GM19193 (cell line): Measurements from ENCODE around the gene TLN1.
A peak's percentile ranks its signal among the peaks of the same experiment; 100 is the strongest.

Experiments
- POLR2A ChIP-seq: IDR thresholded peaks from 4 replicates; pipeline ENCODE4 v1.6.1; 2011; ENCODE audit not compliant: insufficient read depth, insufficient read length; ENCODE audit errors: extremely low read depth

The TLN1 gene

DNA sequence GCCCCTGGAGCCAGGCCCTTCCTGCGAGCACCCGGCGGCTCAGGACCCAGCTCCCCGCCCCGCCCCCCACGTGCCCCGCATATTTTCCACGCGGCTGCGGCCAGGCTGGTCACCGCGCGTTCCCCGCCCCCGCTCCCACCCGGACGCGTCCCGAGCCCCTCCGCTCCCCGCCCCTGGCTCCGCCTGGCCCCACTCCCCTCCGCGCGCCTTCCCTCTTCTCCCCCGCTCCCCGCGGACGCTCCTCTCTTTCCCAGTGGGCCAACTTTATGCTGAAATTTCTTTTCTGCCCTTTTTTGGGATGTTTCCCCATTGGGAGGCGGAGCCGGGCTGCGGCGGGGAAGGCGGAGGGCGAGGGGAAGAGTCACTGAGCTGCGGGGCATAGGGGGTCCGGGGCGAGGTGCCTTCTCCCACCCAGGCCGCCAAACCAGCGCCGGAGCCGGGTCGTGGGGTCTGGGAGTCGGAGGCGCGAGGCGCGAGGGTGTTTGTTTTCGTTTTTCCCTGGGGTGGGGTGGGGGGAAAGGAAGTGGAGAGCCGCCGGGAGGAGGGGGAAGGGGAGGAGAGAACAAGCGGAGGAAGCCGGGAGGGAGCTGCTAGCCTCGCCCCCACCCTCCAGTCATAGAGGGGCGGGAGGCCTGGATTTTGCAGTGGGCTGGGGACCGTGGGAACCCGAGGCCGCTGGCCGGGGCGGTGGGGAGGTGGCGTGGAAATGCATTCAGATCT is 41.2 kb downstream of the TLN1 start:
- no peak for TF ChIP-seq POLR2A

DNA sequence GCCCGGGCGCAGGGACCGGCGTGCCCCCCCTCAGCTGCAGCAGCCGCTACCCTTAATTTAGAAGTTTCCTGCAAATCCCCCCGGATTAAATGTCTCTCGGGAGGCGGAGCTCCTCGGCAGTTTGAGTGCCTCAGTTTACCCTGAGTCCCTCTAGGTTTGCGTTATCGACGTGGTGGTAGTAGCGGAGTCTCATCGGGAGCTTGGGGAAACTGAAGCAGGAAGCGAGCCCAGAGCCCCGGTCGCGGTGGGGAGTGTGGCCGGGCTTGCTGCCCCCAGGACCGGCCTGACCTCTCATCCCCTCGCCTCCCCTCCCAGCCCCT is 41.7 kb downstream of the TLN1 start:
- TF ChIP-seq POLR2A, result no peak

DNA sequence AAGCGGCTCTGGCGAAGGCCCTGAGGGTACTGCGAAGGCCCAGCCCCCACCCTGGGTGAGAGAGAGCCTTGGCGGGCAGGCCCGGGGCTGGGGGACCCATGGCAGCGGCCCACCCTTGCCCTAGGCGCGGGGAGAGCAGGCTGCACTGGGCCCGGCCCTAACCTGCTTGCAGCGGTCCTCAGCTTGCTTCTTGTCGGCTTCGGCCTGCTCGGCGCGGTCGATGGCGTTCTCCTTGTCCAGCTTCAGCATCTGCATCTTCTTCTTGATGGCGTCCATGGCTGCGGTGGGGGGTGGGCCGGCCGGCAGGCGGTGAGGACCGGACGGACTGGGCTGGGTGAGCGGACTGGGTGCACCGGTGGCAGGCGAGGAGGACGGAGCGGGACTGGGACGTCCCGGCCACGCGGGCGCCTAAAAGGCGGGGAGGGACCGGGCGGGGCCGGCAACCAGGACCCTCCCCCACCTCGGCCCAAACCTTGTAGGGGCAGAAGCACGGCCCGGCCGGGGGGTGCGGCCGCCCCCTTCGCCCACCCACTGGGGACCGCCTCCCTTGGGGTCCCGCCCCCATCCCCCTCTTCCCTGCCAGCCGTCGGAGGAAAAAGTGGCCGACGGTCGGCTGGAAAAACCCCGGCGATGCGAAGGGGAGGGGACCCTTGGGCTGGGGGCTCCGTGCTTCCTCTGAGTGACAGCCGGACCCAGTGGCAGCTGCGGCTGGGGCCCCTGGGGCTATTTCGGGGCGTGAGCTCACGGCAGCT is 42.3 kb downstream of the TLN1 start, which contains the start of gene TPM2:
TSS of gene TPM2 (minus strand) at position 384 of the 752 bp plus-strand sequence. CDS start at position 276, 108 bp downstream.
- peak; percentile 59 for TF ChIP-seq POLR2A

DNA sequence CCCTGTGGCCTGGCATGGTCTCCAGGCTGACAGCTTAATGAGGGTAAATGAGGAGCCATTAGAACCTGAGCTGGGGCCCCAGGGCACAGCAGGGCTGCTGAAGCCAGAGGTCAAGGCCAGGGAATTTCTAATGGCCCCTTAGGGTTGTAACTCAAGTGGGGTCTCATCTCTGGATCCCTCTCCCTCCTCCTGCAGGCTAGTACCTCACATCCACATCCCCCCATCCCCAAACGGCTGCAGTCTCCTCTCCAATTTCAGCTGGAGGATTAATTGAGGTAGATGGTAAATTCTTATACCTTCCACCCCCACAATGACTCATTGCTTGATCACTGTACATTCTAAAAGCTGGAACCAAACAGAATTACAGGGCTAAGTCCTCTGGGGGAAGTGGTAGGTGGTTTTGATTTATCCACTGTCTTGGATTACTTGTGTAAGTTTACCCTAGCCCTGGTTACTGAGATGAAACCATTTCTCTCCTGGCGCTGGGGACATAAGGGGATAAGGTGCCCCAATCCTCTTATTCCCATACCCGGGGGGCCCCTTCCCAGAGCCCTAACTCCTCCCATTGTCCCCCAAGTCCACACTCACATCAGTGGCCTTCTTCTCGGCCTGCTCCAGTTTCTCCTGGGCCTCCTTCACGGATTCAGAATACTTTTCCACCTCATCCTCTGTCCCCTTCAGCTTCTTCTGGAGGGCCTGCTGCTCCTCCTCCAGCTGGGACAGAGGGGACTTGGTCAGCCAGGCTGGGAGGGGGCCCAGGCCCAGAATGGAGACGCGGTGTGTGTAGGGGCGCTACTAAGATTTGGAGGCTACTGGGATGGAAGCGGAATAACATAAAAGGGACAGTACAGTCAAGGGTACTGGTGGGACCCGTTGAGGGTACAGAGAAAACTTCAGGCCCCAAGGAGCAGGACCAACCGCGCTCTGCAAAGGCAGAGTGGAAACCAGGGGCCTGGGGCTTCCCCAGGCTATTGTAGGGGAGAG is 43.1 kb downstream of the TLN1 start:
- no peak for TF ChIP-seq POLR2A

DNA sequence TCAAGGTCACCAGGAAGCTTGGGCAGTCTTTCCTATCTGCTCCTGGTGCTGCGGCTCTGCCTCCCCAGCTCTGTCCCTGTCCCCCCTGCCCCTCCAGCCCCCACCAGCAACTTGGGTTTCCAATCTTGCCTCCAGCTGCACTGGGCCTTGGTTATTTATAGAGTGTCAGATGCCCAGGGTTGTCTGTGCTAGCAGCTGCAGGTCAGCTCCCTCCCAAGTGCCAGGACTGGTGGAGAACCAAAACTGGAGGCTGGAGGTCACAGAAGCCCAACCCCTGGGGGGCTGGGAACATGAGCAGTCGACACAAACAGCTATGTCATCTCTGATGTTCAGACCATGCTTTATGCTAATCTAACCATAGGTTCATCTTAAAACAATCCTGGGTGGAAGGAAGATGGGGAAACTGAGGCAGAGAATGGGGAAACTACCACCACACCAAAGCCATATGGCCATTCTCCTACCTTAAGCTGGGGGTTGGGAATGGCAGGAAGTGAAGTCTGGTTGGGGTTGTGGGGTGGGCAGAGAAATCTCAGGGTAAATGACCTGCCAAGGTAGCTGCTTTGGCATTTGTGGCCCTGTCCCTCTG is 43.9 kb downstream of the TLN1 start:
- TF ChIP-seq POLR2A, result no peak

DNA sequence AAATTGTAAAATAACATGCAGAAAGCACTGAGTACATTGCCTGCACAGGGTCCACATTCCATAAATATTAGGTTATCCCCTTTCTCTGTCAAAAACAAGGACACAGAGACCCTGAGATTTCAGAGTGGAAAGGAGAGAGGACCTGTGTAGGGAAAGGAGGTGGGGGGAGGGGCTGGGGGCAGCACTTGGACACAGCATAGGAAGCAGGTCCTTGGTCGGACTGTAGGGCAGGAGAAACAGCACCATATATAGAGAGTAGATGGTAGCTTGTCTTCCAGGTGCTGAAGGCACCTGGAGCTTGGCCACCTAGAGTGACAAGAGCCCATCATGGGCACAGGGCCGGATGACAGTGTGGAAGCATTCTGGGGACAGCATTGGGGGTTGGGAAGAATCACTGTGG is 44.7 kb downstream of the TLN1 start:
- TF ChIP-seq POLR2A, result no peak

DNA sequence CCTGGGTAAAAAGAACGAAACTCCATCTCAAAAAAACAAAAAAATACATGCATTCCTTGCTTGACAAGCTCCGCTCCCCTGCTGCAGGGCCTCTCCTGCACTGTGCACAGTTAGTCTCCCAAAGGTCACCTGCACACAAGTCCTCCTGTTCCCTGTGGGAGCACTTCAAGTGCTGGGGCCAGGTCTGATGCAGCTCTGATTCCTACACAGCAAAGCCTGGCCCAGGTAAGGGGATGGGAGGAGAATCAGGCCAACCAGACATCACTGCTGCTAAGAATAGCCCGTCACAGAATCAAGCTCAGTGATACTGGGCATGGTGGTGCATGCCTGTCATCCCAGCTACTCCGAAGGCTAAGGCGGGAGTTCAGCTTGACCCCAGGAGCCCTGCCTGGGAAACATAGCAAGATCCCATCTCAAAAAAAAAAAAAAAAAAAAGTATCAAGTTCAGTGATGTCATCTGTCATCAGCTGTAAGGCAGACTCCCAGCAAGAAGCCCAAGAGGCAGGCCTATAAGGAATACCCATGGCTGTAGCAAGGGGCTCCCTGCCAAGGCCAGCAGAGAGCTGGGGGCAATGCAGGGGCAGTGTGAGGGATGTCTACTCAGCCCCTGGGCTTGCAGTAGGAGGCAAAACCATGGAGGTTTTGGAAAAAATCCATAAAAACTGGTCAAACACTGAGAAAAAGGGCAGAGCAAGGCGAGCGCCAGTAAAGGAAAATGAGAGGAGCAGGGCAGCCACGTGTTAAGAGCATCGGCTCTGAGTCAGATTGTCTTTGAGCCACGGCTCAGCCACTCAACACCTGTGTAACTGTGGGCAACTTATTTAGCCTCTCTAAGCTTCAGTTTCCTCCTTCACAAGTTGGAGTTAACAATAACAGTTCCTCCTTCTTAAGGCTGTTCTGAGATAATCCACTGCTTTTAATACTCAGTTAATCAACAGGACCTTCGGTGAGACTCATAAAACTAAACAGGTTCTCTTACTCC is 45.5 kb downstream of the TLN1 start:
- TF ChIP-seq POLR2A, result no peak

DNA sequence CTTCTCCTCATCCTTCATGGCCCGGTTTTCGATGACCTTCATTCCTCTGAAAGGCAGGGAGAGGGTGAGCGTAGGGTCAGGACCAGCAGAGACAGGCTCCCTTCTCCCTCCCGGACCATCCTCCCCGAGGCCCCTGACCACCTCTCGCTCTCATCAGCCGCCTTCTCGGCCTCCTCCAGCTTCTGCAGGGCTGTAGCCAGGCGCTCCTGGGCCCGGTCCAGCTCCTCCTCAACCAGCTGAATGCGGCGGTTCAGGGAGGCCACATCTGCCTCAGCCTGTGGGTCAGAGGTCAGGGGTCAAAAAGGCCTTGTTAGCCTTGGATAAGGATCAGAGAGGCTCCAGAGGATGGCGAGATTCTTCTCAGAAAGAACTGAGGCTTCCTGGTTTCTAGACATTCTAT is 46.5 kb downstream of the TLN1 start:
- no peak for TF ChIP-seq POLR2A

DNA sequence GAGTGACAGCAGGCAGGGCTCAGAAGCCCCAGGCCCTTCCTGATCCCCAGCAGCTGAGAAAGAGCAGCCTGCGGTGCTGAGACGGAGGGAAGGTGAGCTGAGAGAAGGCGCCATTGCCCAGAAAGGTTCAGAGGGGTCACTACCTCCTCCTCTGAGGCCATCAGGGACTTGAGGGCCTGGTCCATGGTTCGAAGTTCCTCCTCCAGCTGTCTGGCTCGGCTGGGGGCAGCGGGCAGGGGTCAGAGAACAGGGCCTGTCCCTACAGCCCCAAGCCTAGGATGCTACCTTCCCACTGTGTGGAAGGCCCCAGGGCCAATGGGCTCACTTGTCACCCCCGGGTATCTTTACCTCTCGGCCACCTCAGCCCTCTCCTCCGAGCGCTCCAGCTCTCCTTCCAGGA is 47.1 kb downstream of the TLN1 start:
- no peak for TF ChIP-seq POLR2A

DNA sequence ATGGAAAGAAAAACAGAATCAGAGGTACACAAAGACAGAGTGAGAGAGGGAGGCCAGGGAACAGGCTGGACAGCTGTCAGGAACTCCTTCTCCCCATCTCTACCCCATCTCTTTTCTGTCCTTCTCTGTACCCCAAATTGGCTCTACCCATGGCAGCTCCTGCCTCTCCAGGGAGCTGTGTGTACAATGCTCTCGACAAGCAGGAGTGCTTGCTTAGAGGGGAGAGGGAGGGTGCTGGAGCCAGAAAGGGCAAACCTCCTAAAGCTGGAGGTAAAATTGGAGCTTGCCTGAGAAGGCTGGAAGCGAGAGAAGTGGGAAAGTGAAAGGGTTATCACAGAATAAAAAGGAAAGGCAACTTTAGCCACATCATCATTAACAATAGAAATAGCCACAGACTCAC is 48.7 kb downstream of the TLN1 start:
- no peak for TF ChIP-seq POLR2A

DNA sequence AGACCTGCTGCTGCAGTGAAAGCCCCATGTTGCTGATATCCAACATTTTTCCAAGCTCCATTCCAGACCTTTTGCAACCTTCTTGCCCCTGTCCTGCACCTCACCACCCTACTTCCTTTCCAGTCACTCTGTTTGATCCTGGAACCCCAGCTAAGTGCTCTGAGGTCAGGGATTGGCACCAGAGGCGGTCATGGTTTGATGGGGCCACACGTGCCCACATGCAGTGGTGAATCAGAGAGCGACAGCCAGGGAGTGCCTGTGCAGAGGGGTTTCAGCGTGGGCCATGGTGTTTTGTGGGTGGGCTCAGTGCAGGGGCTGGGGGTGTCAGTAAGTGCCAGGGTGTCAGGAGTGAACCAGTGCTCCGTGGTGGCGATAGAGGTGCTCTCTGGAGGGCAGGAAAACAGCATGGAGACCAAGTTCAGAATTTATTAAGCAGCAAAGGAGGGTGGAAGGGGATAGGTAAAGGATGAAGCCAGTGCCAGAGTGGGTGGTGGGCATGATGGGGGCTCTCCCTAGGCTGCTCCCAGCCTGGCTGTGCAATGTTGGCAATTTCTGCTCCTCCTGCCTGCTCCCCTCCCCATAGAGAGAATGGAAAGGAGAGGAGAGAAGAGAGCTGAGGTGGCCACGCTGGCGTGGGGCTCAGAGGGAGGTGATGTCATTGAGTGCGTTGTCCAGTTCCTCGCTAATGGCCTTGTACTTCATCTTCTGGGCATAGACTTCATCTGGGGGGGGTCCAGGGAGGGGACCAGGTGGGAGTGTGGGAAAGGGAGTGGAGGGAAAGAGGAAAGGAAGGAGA is 49.3 kb downstream of the TLN1 start:
- TF ChIP-seq POLR2A, result no peak

DNA sequence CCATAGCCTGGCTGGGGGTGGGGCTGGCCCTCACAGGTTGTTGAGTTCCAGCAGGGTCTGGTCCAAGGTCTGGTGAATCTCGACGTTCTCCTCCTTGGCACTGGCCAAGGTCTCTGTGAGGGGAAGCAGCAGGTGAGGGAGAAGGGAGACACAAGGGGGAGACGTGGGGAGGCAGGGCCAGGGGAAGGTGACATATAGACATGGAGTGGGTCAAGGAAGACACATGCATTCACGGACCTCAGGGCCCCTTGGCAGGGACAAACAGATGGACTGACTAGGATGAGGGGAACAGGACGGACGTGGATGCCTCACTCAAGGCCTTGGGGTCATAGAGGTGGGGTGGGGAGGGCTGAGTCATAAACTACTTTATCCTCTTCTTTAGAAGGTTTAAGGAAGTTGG is 49.9 kb downstream of the TLN1 start:
- no peak for TF ChIP-seq POLR2A
